Measurements from ENCODE around the gene ZBTB3. TPM values are rescaled to one million over a fixed set of nuclear protein-coding genes. Genes with fewer than 3 reads are reported as not detected.
"Not testable (repeated sequence)": the region's sequence is repeated elsewhere in the genome, so short reads cannot be mapped to it uniquely, and the experiment has no call there.

ZBTB3 gene
- total RNA-seq, 1 donor = 13.4 TPM

- TF ChIP-seq CTCF (IDR thresholded peaks at IDR 0.05; ENCODE audit: insufficient read depth, low read depth, low read length) = no peak
- DNase-seq (ENCODE audit: low read depth) = no peak
- H3K4me3 ChIP-seq (ENCODE audit: low read depth, low read length) = peak overlapping the region; percentile 79
Measured at GRCh38 chr11:62705413-62705812, 48.5 kb downstream of the ZBTB3 start.

DNA sequence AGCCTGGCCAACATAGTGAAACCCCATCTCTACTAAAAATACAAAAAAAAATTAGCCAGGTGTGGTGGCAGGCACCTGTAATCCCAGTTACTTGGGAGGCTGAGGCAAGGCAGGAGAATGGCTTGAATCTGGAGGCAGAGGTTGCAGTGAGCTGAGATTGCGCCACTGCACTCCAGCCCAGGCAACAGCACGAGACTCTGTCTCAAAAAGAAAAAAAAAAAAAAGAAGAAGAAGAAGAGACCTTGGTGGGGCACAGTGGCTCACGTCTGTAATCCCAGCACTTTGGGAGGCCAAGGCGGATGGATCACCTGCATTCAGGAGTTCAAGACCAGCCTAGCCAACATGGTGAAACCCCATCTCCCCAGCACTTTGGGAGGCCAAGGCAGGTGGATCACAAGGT lies 50.0 kb downstream of the ZBTB3 start:
- not testable (repeated sequence) for DNase-seq (ENCODE audit: low read depth)

DNA sequence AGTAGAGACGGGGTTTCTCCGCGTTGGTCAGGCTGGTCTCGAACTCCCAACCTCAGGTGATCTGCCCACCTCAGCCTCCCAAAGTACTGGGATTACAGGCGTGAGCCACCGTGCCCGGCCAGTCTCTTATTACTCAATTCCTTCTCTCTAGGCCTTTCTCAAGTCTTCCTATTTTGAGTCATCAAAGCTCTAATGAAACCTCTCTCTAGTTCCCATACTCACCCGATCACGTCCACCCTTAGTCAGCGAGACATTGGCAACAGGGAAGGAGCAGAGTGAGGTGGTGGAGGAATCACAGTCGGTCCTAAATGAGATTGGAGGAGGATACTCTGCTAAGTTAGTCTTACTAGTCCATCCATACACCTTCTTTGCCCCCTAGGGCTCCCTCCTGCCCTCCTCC lies 51.7 kb downstream of the ZBTB3 start:
- DNase-seq (ENCODE audit: low read depth) = no peak
- no peak overlapping the region for H3K4me3 ChIP-seq (ENCODE audit: low read depth, low read length)
- TF ChIP-seq CTCF (IDR thresholded peaks at IDR 0.05; ENCODE audit: insufficient read depth, low read depth, low read length) = no peak

More for the DNA sequence above, 50.0 kb downstream of the ZBTB3 start:
- not testable (repeated sequence) for H3K4me3 ChIP-seq (ENCODE audit: low read depth, low read length)

Small RNA genes within 50 kb of the gene (small RNA-seq; reads per million reads assigned to genes)
- gene MIR6514 = 0.94 reads per million, percentile 7 among the genes with 10 or more reads in this experiment

Other genes starting within 250 kb of the ZBTB3 start
- 474 and 514 TPM in 2 replicates for gene AHNAK, start 207.4 kb downstream of the ZBTB3 start, total RNA-seq
- gene EEF1G, start 180.3 kb downstream of the ZBTB3 start, total RNA-seq = 876 and 1,014 TPM in 2 replicates
- gene TUT1, start 162.6 kb downstream of the ZBTB3 start, total RNA-seq = 4.3 and 5.2 TPM in 2 replicates
- 145 and 197 TPM in 2 replicates for gene MTA2, start 152.3 kb downstream of the ZBTB3 start, total RNA-seq
- gene EML3, start 141.4 kb downstream of the ZBTB3 start, total RNA-seq = 15.5 and 21.6 TPM in 2 replicates
- gene ROM1, start 140.9 kb downstream of the ZBTB3 start, total RNA-seq = 2.9 and 3.0 TPM in 2 replicates
- gene B3GAT3, start 132.2 kb downstream of the ZBTB3 start, total RNA-seq = 35.4 and 36.3 TPM in 2 replicates
- 178 and 211 TPM in 2 replicates for gene GANAB, start 107.5 kb downstream of the ZBTB3 start, total RNA-seq
- gene INTS5, start 100.9 kb downstream of the ZBTB3 start, total RNA-seq = 20.7 and 21.6 TPM in 2 replicates
- gene C11orf98, start 89.0 kb downstream of the ZBTB3 start, total RNA-seq = 23.7 and 27.7 TPM in 2 replicates
- 4.5 and 7.8 TPM in 2 replicates for gene CSKMT, start 88.8 kb downstream of the ZBTB3 start, total RNA-seq
- gene UQCC3, start 82.5 kb downstream of the ZBTB3 start, total RNA-seq = 6.5 and 10.0 TPM in 2 replicates
- gene LBHD1, start 81.9 kb downstream of the ZBTB3 start, total RNA-seq = 4.3 and 7.4 TPM in 2 replicates
- gene UBXN1, start 75.1 kb downstream of the ZBTB3 start, total RNA-seq = 52.7 and 108 TPM in 2 replicates
- 6.9 and 15.5 TPM in 2 replicates for gene LRRN4CL, start 64.6 kb downstream of the ZBTB3 start, total RNA-seq
- 53.5 and 59.3 TPM in 2 replicates for gene BSCL2, start 46.7 kb downstream of the ZBTB3 start, total RNA-seq
- not detected in 2 replicates for gene GNG3, start 46.5 kb downstream of the ZBTB3 start, total RNA-seq
- 15.5 and 17.3 TPM in 2 replicates for gene HNRNPUL2, start 26.7 kb downstream of the ZBTB3 start, total RNA-seq
- 28.0 and 36.7 TPM in 2 replicates for gene TTC9C, start 25.7 kb downstream of the ZBTB3 start, total RNA-seq
- 45.8 and 55.7 TPM in 2 replicates for gene POLR2G, start 7.4 kb upstream of the ZBTB3 start, total RNA-seq
- 16.8 and 22.2 TPM in 2 replicates for gene TAF6L, start 17.2 kb upstream of the ZBTB3 start, total RNA-seq
- gene TMEM179B, start 33.2 kb upstream of the ZBTB3 start, total RNA-seq = 38.0 and 45.8 TPM in 2 replicates
- 14.5 and 14.7 TPM in 2 replicates for gene TMEM223, start 37.8 kb upstream of the ZBTB3 start, total RNA-seq
- gene NXF1, start 51.3 kb upstream of the ZBTB3 start, total RNA-seq = 28.3 and 33.2 TPM in 2 replicates
- gene STX5, start 77.9 kb upstream of the ZBTB3 start, total RNA-seq = 35.1 and 47.5 TPM in 2 replicates
- not detected in 2 replicates for gene TEX54, start 78.7 kb upstream of the ZBTB3 start, total RNA-seq
- 36.1 and 39.7 TPM in 2 replicates for gene WDR74, start 85.4 kb upstream of the ZBTB3 start, total RNA-seq
- 117 and 190 TPM in 2 replicates for gene SLC3A2, start 126.7 kb upstream of the ZBTB3 start, total RNA-seq
- not detected in 2 replicates for gene CHRM1, start 167.2 kb upstream of the ZBTB3 start, total RNA-seq
- not detected in 2 replicates for gene SLC22A6, start 230.8 kb upstream of the ZBTB3 start, total RNA-seq